HG02798 (cell line): ENCODE measurements around the gene PKN1.

ENCODE experiments used
- ATAC-seq: cut with Tn5 transposase; IDR thresholded peaks from one replicate; pipeline ENCODE4 v1.9.1; 2021; ENCODE audit warnings: mild to moderate bottlenecking; ENCODE audit not compliant: unreplicated experiment, poor library complexity

Gene PKN1

GRCh38 chr19:14507704-14508542 lies 74.8 kb downstream of the PKN1 start:
- no peak for ATAC-seq

GRCh38 chr19:14510311-14511228 lies 77.5 kb downstream of the PKN1 start:
- ATAC-seq: no peak

GRCh38 chr19:14511229-14511593 lies 78.1 kb downstream of the PKN1 start:
- ATAC-seq: no peak

GRCh38 chr19:14512406-14512961 lies 79.4 kb downstream of the PKN1 start:
- no peak for ATAC-seq

GRCh38 chr19:14514215-14514863 lies 81.2 kb downstream of the PKN1 start:
- no peak for ATAC-seq

GRCh38 chr19:14515501-14516047 lies 82.5 kb downstream of the PKN1 start:
- no peak for ATAC-seq

- ATAC-seq: no peak
These were observed 83.0 kb downstream of the PKN1 start for GRCh38 chr19:14516048-14516534.

- ATAC-seq: no peak
These were observed 83.8 kb downstream of the PKN1 start for GRCh38 chr19:14516746-14517438.

GRCh38 chr19:14517446-14517839 lies 84.3 kb downstream of the PKN1 start:
- ATAC-seq: no peak

GRCh38 chr19:14517840-14518505 lies 84.9 kb downstream of the PKN1 start, which contains the start of gene DNAJB1:
TSS of gene DNAJB1 (minus strand) at chr19:14518397. CDS start at chr19:14518349, 48 bp downstream.
- peak; percentile 69 for ATAC-seq

- no peak for ATAC-seq
These were observed 86.2 kb downstream of the PKN1 start for GRCh38 chr19:14519245-14519859.

GRCh38 chr19:14519860-14520407 lies 86.8 kb downstream of the PKN1 start:
- ATAC-seq: no peak

- no peak for ATAC-seq
These were observed 87.4 kb downstream of the PKN1 start for GRCh38 chr19:14520543-14520942.
